GM18499 (cell line): ENCODE data around the gene SYNPO2L.
"Not testable (repeated sequence)": the region's sequence is repeated elsewhere in the genome, so short reads cannot be mapped to it uniquely, and the experiment has no call there.

ENCODE experiments used
- ATAC-seq: cut with Tn5 transposase; IDR thresholded peaks from one replicate; pipeline ENCODE4 v1.9.1; 2021; ENCODE audit warnings: moderate number of reproducible peaks; ENCODE audit not compliant: insufficient read depth, unreplicated experiment

SYNPO2L gene, protein sequence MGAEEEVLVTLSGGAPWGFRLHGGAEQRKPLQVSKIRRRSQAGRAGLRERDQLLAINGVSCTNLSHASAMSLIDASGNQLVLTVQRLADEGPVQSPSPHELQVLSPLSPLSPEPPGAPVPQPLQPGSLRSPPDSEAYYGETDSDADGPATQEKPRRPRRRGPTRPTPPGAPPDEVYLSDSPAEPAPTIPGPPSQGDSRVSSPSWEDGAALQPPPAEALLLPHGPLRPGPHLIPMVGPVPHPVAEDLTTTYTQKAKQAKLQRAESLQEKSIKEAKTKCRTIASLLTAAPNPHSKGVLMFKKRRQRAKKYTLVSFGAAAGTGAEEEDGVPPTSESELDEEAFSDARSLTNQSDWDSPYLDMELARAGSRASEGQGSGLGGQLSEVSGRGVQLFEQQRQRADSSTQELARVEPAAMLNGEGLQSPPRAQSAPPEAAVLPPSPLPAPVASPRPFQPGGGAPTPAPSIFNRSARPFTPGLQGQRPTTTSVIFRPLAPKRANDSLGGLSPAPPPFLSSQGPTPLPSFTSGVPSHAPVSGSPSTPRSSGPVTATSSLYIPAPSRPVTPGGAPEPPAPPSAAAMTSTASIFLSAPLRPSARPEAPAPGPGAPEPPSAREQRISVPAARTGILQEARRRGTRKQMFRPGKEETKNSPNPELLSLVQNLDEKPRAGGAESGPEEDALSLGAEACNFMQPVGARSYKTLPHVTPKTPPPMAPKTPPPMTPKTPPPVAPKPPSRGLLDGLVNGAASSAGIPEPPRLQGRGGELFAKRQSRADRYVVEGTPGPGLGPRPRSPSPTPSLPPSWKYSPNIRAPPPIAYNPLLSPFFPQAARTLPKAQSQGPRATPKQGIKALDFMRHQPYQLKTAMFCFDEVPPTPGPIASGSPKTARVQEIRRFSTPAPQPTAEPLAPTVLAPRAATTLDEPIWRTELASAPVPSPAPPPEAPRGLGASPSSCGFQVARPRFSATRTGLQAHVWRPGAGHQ

DNA sequence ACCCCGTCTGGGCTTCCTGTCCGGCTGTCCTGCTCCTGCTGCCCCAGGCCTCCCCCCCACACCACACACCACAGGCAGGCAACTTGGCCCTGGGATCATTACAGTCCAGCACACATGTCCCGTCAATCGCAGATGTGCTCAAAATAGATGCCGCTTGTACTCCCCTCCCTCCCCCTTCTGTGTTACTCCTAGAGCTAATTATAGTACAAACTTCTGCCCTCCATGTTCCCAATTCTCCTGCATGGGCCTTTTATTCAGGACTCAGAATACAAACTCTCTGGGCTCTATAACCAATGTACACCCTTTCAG lies at the start of gene SYNPO2L:
TSS of gene SYNPO2L (minus strand) at position 40 of the 309 bp plus-strand sequence. CDS start 107 bp downstream, outside the sequence.
- ATAC-seq, result no peak

DNA sequence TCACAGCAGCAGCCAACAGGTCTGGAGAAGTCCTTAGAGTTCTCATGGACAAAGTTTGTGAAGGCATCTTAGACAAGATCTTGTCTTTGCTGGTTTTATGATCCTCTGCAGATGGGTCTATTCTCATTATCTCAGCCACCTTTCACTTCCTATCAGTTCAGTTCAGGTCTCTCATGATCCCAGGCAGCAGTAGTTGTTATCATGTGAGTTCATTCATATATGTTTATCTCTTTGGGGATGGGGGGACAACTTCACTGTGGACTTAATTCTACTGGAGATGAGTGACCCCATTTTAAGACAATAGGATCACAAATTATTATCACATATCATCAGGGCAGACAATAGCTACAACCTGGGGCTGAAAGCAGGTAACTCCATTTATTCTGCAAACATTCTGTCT lies 48.1 kb upstream of the SYNPO2L start:
- ATAC-seq, result not testable (repeated sequence)

DNA sequence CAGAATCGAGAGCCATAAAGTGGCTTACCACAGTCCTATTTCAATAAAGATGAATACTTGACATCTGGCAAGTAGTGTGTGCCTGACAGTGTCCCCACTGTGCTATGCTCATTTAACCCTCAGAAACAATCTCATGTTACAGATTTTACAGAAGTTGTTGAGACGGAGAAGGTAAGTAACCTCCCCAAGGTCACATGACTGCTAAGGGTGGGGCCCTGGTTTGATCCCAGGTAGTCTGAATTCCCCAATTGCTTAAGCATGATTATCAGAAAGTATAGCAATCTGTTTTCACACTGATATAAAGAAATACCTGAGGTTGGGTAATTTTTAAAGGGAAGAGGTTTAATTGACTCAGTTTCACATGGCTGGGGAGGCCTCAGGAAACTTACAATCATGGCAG lies 43.0 kb upstream of the SYNPO2L start:
- ATAC-seq, result not testable (repeated sequence)

DNA sequence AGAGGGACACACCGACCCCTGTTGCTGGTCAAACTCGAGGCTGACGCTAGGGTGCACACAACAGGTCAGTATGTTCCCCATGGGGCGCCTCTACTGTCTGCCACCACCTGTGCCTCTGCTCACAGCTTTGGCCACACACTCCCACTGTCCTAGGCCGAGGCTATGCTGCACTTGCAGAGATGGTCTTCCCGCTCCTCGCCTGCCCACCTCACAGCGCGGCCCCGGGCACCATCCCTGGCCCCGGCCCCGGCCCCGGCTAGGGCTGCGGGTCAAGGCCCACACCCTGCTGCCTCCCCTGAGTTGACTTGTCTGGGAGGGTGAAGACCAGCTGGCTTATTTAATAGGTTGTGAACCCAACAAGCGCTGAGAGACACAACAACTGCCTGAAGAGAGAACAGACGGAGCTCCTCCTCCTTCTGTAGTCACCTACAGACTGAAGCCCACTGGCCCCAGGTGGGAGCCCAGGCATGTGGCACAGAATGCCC lies 41.9 kb upstream of the SYNPO2L start, which contains the start of gene AGAP5:
TSS of gene AGAP5 (minus strand) at position 435 of the 485 bp plus-strand sequence. CDS start at position 81, 354 bp downstream.
- ATAC-seq, result not testable (repeated sequence)

DNA sequence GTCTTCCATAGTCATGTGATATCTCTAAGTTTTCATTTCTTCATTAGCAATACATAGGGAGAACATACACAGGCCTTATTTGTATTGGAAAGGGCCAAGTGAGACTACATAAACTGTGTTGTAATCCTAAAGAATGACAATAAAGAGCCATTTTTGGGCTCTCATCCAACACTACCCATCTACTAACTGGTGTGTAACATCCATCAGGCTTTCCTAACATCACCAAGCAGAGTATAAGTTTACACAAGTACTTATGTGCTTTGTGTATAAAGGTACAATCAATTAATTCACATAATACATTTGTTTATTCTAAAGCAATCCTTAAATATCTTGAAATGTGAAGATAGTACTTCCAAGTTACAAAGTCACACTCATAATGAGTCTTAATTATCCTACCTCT lies 39.5 kb upstream of the SYNPO2L start:
- not testable (repeated sequence) for ATAC-seq

DNA sequence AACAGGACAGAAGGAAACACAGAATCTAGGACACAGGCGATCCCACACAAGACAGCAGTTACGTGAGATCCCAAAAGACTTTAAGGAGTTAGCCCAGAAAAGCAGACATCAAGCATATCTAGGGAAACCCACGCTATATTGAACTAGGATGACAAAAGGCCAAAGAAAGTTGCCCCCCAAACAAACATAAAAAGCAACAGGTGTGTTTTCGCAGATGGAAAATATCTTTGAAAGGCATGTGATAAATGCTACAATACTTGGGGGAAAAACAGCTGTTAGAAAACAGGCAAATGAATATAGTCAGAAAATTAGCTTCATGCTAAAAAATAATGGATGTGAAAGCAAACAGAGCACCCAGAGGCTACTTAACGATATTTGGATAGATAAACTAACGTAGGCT lies 34.9 kb upstream of the SYNPO2L start:
- not testable (repeated sequence) for ATAC-seq

DNA sequence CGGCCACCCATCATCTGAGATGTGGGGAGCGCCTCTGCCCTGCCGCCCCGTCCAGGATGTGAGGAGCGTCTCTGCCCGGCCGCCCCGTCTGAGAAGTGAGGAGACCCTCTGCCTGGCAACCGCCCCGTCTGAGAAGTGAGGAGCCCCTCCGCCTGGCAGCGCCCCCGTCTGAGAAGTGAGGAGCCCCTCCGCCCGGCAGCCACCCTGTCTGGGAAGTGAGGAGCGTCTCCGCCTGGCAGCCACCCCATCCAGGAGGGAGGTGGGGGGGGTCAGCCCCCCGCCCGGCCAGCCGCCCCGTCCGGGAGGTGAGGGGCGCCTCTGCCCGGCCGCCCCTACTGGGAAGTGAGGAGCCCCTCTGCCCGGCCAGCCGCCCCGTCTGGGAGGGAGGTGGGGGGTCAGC lies 33.8 kb upstream of the SYNPO2L start:
- ATAC-seq, result not testable (repeated sequence)

DNA sequence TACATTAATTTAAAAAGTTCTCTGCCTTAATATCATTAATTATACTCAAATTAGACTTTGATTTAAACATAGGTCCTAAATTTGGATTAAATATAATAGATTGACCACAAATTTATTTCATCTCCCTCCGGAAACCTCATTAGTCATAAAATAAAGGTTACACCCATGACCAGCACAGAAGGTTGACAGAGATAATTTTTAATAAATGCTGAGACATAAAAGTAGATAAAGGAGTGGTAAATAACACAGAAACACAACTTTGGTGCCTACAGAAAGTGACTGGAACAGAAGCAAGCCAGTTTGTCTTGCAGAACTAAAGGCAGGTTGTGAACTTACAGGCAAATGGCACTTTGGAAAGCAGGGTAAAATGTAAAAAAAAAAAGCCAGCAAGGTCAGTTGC lies 31.8 kb upstream of the SYNPO2L start:
- not testable (repeated sequence) for ATAC-seq

DNA sequence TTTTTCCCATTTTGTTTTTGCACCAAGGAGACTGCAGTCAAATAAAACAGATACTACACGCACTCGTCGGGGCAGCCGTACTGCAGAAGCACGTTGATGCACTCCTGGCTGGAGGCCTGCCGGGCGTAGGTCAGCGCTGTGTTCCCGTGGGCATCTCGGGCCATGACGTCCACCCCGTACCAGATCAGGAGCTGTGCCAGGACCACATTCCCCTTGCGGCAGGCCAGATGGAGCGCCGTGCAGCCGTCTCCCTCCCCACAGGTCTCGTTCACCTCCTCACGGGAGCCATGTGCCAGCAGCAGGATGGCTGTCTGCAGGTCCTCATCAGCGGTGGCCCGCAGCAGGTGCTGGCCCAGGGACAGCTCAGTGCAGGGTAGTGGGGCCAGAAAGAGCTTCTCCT lies 18.7 kb upstream of the SYNPO2L start:
- not testable (repeated sequence) for ATAC-seq

DNA sequence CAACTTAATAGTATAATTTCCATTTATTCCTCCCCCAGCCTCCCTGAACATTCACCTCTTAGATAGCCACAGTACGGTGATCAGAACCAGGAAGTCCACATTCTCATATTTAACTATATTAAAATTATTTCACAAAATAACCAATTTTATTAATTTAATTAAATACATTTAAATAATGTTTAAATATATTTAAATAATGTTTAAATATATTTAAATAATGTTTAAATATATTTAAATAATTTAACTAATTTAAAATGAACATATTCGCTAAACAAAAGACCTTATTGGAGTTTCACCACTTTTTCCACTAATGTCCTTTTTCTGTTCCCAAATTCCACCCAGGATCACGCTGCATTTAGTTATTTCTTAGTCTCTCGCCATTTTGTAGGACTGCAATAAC lies 12.5 kb upstream of the SYNPO2L start:
- not testable (repeated sequence) for ATAC-seq

DNA sequence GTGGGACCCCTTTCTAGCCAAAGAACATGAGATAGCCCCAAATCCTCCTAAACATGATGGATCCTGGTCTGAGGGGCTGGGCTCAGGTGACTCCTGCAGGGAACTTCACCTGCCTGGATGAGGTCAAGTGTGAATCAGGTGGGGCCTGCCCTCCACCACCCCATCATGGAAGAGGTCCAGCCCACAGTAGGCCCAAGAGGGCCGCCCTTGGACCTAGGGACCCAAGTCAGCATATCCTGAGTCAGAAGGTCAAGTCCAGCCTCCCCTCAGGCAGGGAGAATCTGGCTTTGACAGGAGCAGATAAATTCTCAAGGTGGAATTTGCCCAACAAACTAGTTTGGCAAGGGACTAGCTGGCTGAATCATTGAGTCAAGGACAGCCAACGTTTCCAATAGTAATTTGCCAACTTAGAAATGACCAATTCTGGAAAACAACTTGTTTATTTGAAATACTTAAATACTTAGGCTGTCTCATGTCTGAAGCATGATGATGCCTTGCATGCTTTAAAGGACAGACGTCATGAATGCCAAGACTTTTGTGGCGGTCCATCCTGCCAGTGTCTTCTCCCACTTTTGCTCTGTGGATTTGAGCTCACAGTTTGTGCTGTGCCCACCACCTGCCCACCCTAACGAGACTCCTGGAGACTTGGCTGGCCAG lies 10.5 kb upstream of the SYNPO2L start:
- ATAC-seq, result not testable (repeated sequence)

DNA sequence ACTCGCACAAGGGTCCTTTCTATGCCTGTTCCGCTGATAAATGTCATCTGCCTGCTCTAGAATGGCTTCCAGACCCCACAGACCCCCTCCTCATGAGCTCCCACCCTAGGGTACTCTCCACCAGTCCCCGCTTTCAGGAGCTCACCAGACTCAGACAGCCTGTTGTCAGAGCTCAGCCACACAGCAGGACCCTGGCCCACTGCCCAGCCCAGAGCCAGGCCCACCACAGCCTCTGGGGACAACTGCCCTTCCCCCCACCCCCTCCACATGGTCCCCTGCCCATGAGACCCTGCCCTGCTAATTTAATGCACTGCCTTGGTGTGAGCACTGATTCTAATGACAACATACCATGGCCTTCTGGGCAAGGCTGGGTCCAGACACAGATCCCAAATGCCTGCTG lies 9.8 kb upstream of the SYNPO2L start:
- ATAC-seq, result not testable (repeated sequence)

DNA sequence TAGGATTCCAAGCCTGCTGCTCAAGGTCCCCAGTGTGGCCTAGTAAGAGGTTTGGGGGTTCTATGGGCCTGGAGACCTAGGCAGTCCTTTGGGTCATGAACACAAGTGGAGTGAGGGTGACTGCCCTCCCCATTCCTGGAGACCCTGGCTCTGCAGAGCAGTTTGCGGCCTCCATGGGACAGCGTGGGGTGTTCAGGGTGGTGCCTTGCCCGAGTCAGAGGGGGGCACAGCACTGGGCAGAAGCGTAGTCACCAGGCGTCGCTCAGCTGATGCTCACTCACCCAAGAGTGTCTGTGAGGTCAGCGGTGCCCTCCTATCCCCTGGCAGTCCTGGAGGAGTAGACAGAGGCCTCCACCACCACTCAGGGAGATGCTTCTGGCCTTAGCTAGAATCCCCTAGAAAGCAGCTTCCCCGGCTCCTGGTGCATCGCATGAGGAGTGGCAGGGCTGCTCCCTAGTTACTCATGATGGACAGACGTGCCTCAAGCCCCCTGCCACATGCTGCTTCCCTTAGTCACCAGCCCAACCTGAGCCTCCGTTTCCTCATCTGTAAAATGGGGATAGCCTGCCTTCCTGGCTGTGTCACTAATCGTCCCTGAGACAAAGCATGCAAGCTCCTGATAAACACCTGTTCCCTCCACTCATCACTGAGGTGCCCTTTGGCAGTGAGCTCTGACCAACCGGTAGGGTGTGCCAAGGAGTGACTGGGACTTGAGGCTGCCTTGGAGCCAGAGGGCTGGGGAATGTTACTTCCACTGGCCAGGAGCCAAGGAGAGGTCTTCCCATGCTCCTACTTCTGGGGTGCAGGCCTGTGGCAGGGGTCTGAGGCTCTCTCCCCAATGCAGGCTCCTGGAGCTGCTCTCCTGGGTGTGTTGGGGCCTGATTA lies 8.6 kb upstream of the SYNPO2L start:
- not testable (repeated sequence) for ATAC-seq

DNA sequence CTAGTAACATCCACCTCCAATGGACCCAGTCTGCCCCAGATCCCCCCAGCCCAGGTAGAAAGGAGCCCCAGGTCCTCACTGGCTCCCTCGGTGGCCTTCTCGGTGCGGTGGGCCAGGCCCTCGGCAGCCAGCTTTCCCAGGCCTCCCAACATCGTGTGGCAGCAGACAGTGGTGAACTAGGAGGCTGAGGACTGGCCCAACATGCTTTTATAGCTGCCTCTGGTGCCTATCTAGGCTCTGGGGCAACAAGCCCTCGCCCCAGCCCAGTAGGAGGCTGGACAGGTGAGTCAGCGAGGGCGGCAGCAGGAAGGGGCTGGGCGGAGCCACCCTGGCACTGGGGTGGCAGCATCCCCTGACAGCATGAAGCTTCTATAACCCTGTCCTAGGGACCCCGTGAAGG lies 7.8 kb upstream of the SYNPO2L start:
- ATAC-seq, result not testable (repeated sequence)

DNA sequence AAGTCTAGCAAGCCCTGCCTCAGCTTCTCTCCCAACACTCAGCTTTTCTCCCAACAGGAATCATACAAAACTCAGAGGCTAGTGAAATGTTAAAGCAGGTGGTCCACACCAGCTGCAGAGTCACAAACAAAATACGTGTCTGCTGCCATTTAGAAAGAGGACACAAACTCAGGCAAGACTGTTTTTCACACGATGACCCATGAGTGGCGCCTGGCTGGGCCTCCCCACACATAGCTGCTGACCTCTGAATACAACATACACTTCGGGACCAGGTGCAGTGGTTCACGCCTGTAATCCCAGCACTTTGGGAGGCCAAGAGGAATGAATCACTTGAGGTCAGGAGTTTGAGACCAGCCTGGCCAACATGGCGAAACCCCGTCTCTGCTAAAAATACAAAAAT lies 6.9 kb upstream of the SYNPO2L start:
- ATAC-seq, result not testable (repeated sequence)

DNA sequence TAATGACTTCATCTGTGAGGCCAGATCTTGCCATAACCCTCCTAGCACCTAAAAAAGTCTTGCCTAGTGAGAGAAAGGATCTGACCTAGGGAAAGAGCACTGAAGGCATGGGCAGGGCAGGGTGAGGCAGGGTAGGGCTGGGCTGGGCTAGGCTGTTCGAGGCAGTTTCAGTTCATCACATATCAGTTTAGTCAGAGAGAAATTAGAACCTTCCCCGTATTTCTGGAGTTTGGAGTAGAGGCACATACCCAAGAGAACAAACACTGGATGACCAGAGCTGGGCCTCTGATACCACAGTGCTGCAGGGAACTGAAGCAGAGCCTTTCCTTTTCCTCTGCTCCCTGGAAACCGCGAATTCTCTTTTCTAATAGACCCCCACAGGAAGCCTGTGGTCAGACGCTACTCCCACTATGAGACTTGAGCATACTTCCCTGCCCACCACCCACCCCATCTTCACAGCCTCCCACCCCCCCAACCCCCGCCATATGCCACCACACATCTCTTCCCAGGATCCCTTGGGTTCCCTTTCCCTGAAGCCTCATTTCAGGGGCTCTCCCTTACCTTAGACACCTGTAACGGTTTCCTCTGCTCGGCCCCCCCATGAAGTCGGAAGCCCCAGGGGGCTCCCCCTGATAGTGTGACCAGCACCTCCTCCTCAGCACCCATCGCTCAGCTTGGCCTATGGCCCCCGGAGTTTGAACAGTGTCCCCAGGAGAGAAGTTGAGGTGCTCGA lies 406 bp downstream of the SYNPO2L start:
- no peak for ATAC-seq

DNA sequence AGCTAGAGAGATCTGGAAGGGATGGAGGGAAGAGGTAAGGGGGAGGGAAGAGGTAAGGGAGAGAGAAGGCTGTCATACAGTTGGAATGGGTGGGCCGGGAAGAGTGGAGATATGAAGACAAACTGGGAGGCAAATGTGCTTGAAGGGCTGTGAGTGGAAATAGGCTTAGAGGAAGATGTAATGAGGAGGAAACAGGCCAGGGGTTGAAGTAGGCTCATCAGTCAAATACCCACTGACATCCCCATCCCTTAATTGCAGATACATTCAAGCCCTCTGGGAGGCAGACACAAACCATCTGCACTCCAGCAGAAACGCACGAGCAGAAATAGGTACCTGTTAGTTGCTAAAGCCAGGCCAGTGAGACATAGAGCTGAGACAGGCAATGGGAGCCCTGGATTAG lies 2.1 kb downstream of the SYNPO2L start:
- ATAC-seq, result no peak

DNA sequence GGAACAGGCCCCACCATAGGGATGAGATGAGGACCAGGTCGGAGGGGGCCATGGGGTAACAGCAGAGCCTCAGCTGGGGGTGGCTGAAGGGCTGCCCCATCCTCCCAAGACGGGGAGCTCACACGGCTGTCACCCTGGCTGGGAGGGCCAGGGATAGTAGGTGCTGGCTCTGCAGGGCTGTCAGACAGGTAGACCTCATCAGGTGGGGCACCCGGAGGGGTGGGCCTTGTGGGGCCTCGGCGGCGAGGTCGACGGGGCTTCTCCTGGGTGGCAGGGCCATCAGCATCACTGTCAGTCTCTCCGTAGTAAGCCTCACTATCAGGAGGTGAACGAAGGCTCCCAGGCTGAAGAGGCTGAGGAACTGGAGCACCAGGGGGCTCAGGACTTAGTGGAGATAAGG lies 2.6 kb downstream of the SYNPO2L start:
- no peak for ATAC-seq
